Stimulated activated CD8-positive, alpha-beta memory T cell treated with anti-CD3 and anti-CD28 coated beads, Interleukin-2, amount 100 ng/mL, for 48 hours (primary cell): ENCODE results near the gene CSTPP1.
A peak's percentile ranks its signal among the peaks of the same experiment; 100 is the strongest.

Experiments used
- DNase-seq, 2 donors: peaks; one replicate each; pipeline ENCODE4 v3.0.0-alpha.2; 2020; ENCODE audit warnings: low read depth in 2 of 2

The CSTPP1 gene, protein sequence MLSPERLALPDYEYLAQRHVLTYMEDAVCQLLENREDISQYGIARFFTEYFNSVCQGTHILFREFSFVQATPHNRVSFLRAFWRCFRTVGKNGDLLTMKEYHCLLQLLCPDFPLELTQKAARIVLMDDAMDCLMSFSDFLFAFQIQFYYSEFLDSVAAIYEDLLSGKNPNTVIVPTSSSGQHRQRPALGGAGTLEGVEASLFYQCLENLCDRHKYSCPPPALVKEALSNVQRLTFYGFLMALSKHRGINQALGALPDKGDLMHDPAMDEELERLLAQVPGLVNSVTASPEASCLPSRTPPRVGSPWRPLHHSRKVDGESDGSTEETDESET

GRCh38 chr11:46936138-46937110 lies at the start of gene CSTPP1:
Gene CSTPP1 (plus strand): TSS chr11:46936761. CDS start chr11:46936806, 45 bp downstream.
- DNase-seq = peak; percentile 92 to 93

- no peak for DNase-seq
Observed at GRCh38 chr11:46888636-46889035, 47.9 kb upstream of the CSTPP1 start.

GRCh38 chr11:46889251-46889650 lies 47.3 kb upstream of the CSTPP1 start:
- DNase-seq = no peak

- DNase-seq = peak; percentile 42 to 45
Observed at GRCh38 chr11:46889689-46890475, 46.7 kb upstream of the CSTPP1 start.

- DNase-seq = no peak
Observed at GRCh38 chr11:46890665-46891064, 45.9 kb upstream of the CSTPP1 start.

DNA sequence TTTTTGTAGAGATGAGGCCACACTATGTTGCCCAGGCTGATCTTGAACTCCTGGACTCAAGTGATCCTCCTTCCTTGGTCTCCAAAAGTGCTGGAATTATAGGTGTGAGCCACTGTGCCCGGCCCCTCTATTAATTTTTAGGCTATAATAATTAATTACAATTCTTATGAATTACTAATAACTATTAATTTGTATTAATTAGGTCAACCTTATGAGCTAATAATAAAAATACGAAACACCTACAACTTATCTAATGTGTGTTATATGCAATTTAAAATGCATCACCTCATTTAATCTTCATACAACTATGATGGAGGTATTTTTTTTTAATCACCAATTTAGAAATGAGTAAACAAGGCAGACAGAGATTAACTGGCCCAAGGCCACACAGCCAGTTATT lies 44.5 kb upstream of the CSTPP1 start:
- DNase-seq = no peak

DNA sequence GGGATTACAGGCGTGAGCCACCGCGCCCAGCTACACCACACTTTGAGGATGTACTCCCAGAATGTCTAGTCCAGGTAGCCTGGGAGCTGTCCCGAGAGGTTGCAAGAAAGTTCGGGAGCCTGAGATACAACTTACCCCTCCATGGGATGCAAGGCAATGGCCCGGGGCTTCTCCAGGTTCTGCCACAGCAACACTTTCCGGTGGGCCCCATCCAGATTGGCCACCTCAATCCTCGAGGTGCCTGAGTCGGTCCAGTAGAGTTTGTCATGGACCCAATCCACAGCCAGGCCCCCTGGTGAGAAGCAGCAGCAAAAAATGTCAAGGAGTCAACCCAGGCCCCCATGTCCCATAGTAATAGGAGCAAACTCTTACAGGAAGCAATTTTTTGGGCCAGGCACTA lies 43.7 kb upstream of the CSTPP1 start:
- no peak for DNase-seq

DNA sequence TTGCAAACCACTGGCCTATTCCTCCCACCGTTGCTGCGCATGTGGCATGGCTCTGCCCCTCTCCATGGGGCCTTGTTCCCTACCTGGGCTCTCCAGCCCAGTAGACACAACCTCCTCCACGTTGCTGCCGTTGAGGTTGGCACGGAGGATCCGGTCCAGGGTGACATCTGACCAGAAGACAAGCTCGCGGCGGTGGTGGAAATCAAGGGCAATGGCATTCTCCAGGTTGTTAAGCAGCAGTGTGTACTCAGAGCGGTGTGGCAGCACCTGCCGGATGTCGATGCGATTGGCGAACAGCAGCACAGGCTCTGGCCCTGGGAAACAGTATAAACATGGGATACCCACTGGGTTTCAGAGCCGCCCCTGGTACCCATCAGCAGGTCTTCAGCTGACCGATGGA lies 42.1 kb upstream of the CSTPP1 start:
- no peak for DNase-seq

- no peak for DNase-seq
Observed at GRCh38 chr11:46894961-46895360, 41.6 kb upstream of the CSTPP1 start.

DNA sequence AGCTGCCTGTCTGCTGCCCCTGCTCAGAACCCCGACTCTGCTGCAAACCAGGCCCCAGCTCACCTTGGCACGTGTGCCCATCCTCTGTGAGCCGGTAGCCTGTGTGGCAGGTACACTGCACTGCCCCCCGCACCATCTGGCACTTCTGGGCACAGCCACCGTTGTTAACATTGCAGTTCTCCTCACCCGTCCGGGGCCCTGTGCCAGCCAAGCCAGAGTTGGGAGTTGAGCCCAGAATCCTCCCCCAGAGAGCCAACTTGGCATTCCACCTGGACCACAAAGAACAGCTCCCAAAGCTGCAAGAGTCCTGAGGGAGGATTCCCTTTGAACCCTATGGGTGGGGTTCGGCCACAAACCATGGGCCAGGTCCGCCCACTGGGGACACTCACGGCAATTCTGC lies 40.7 kb upstream of the CSTPP1 start:
- DNase-seq = no peak

DNA sequence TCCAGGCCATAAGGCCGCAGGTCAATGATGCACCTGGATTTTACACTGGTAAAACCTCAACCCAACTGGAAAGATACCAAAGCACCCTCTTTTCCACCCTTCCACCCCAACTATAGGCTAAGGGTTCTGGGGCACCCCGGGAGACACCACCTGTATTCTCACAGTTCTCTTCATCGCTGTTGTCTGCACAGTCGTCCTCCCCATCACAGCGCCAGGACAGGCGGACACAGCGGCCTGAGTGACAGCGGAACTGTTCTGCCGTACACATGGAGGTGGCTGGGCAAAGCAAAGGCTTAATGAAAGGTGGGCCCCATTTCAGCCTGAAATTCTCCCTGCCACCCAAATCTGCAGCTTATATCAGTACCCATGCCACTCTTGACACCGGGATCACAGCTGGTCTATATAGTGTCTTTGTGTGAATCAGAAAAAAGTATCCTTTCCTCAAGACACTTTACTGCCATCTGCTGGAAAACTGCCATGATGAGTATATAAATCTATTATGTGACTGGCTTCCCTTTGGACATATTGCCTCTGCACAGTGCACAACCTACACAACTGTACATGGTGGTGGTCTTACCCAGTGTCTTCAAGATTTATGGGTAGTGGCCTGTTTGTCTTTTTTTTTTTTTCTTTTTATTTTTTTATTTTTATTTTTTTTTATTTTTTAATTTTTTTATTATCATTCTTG lies 39.7 kb upstream of the CSTPP1 start:
- no peak for DNase-seq

DNA sequence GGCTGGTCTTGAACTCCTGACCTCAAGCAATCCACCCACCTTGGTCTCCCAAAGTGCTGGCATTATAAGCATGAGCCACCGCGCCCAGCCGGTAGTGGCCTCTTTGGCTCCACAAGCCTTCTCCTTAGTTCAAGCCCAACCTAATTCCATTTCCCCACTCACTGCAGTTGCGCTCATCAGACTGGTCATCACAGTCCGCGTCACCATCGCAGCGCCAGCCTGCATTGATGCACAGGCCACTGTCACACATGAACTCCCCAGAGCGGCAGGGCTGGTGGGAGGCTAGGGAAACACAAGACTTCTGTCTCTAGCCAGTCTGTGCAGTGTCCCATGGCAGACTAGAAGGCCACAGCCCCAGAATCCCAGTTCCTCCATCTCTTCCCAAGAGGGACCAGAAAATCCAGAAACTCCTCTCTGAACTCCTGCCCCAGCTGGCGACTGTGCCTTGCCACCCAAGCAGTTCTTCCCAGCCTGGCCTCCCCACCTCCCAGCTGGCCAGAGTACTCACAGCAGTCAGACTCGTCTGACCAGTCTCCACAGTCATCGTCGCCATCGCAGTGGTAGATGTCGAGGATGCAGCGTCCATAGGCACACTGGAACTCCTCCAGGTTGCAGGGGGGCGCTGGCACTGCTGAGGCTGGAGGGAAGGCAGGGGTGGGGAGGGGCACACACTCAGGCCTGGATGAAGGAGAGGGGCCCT lies 38.0 kb upstream of the CSTPP1 start:
- no peak for DNase-seq

DNA sequence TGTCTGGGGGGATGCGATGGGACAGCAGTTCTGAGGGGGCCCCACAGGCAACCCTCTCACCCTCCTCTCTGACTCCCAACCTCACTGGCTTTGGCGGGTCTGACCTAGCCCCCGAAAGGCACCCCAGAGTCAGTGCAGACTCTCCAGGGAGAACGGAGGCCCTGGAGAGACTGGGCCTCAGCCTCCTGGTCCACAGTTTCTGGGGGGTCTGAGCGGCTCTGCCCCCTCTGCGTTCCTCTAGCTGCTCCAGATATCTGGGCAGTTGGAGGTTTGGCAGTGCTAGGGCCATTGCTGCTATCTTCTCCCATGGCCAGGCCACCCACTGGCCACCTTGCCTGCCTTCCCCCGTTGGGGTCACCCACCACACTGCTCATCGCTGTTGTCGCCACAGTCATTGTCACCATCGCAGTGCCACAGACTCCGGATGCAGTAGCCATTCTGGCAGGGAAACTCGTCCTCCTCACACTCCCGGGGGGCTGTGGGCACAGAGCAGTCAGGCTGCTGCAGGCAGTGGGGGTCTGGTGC lies 37.0 kb upstream of the CSTPP1 start:
- DNase-seq = no peak

- no peak for DNase-seq
Observed at GRCh38 chr11:46900091-46900746, 36.3 kb upstream of the CSTPP1 start.

GRCh38 chr11:46901156-46901555 lies 35.4 kb upstream of the CSTPP1 start:
- no peak for DNase-seq

- DNase-seq = no peak
Observed at GRCh38 chr11:46902694-46903093, 33.9 kb upstream of the CSTPP1 start.

DNA sequence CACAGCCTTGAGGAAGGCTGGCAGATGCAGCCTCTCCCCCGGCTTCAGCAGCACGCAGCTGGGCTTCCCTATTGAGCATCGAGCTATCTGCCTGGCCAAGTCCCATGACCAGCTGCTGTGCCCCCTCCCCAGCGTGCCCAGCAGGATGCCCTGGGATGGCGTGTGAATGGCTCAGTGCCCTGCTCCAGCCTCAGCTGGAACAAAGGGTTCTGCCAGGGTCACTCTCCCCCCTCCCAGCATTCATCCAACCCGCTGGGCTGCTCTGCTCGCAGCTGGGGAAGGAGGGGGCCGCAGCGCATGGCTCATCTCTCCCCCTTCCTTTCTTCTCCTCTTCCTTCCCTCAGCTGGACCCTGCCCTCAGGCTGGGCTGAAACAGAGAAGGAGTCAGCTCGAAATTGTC lies 32.7 kb upstream of the CSTPP1 start:
- DNase-seq = no peak

GRCh38 chr11:46905806-46906205 lies 30.8 kb upstream of the CSTPP1 start:
- DNase-seq = no peak

GRCh38 chr11:46906609-46907041 lies 29.9 kb upstream of the CSTPP1 start:
- DNase-seq = no peak

GRCh38 chr11:46907606-46908005 lies 29.0 kb upstream of the CSTPP1 start:
- no peak for DNase-seq
